Stomach smooth muscle (tissue), 2 donors: ENCODE results near the gene NALCN.

Experiments
- H3K27ac ChIP-seq: one replicate; pipeline ENCODE4 v1.7.0; 2013; ENCODE audit warnings: mild to moderate bottlenecking, low read length, inconsistent platforms
- H3K27me3 ChIP-seq, 2 donors: one replicate each; pipeline ENCODE4 v1.7.0; 2013; ENCODE audit warnings: low read length in 2 of 2; ENCODE audit not compliant: insufficient read depth in 2 of 2, control insufficient read depth in 1 of 2
- H3K36me3 ChIP-seq, 2 donors: one replicate each; pipeline ENCODE4 v1.7.0; 2013; ENCODE audit warnings: low read length in 2 of 2; ENCODE audit not compliant: control insufficient read depth in 2 of 2, insufficient read depth in 2 of 2
- H3K4me1 ChIP-seq: one replicate; pipeline ENCODE4 v1.7.0; 2013; ENCODE audit warnings: low read length; ENCODE audit not compliant: control insufficient read depth, insufficient read depth
- H3K4me3 ChIP-seq, 2 donors: one replicate each; pipeline ENCODE4 v1.7.0; 2013; ENCODE audit warnings: low read length in 2 of 2
- H3K9ac ChIP-seq, 2 donors: one replicate each; pipeline ENCODE4 v1.7.0; 2013; ENCODE audit warnings: low read length in 2 of 2, mild to moderate bottlenecking in 1 of 2
- H3K9me3 ChIP-seq, 2 donors: one replicate each; pipeline ENCODE4 v1.7.0; 2013; ENCODE audit warnings: low read length in 2 of 2; ENCODE audit not compliant: control insufficient read depth in 2 of 2
- donor health status: healthy.
- donor health status: Pancreatic carcinoma.

Gene NALCN

DNA sequence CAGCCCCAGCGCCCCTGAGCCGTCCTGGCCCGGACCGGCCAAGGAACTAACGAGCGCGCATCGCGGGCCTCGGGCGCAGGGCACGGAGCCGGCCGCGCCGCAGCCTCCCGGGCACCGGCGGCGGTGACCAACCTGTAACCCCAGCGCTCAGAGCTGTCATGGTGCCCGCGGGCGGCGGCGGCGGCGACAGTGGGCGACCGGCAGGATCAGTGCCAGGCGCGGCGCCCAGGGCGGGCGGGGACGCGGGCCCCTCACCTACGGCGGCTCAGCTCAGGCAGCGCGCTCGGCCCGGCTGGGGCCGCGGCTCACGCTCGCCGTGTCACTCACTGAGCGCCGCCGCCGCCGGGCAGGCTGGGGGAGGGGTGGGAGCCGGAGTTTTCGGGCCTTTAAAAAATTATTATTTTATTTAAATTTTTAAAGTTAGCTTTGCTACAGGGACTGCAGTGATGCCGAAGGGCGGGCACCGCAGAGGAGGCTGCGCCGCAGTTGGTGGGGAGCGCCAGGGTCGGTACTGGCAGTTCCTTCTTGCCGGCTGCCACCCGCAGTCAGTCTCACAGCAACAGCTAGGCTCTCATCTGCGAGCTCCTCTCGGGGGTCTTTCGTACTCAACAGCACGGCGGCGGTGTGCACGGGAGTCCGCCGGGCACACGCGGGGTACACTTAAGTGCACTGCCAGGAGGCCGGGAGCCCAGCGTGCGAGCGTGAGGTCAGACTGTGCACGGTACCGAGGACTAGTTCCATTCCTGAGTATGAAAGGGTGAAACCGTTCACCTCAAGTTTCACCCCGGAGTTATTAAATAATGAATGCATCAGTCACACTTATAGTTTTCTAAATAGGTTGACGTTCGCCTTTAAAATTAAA, at the start of gene NALCN:
Gene NALCN, minus strand, starts transcription at position 328 of the 862 bp plus-strand sequence. CDS start 17,382 bp downstream, outside the sequence.
- no peaks in the 10 kb centered on the region for H3K9me3 ChIP-seq
- H3K4me3 ChIP-seq = peak within 1 kb of the TSS; percentile 58 to 70
- H3K27ac ChIP-seq = no peak within 1 kb of the TSS
- H3K9ac ChIP-seq = no peak within 1 kb of the TSS
- H3K36me3 ChIP-seq = no peaks in the 10 kb centered on the region
- peaks cover 6 to 15% of the 10 kb centered on the region in 2 donors for H3K27me3 ChIP-seq
- H3K4me1 ChIP-seq = no peaks in the 10 kb centered on the region

DNA sequence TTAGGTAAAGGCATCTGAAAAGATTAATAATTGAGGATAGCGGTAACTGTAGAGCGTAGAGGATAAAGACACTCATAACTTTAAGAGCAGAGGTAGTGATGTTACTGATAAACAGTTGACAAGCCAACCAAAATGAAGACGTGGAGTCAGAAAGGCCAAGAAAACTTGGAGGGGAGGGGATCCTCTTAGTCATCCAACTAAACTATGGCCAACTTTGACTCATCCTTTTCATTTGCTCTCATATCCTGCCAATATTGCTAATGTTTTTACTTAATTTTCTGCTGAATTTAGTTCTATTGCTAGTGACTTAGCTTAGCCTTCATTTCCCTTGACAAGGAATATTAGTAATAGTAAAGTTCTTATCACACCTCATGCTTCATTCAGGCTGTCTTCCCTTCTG, 49.6 kb upstream of the NALCN start:
- H3K36me3 ChIP-seq = no peaks in the 10 kb centered on the region
- no peak overlapping the region for H3K4me3 ChIP-seq
- no peak overlapping the region for H3K9ac ChIP-seq
- H3K4me1 ChIP-seq = no peaks in the 10 kb centered on the region
- H3K9me3 ChIP-seq = no peaks in the 10 kb centered on the region
- H3K27me3 ChIP-seq = no peaks in the 10 kb centered on the region
- H3K27ac ChIP-seq = no peak overlapping the region

DNA sequence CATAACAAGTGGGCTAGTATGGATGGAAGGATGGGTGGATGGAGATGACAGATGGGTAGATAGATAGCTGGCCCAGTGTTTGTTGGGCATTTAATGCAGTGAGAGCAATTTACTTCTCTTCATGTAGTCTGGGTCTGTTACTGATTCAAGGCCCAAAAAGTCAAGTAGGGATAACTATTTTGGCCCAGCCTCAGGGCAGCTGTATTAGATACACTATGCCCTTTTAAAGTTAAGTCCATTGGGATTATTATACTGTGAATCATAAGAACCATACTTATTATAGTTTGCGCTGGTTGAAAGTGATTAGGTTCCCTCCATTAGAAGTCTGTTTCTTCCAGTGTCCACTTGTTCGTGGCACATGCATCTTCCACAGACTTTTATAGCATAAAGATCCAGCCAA, 40.9 kb upstream of the NALCN start:
- H3K36me3 ChIP-seq = no peaks in the 10 kb centered on the region
- H3K4me1 ChIP-seq = peaks cover 4% of the 10 kb centered on the region
- no peak overlapping the region for H3K9ac ChIP-seq
- no peak overlapping the region for H3K27ac ChIP-seq
- no peak overlapping the region for H3K4me3 ChIP-seq
- H3K27me3 ChIP-seq = peaks cover 0 to 10% of the 10 kb centered on the region in 2 donors
- H3K9me3 ChIP-seq = no peaks in the 10 kb centered on the region

DNA sequence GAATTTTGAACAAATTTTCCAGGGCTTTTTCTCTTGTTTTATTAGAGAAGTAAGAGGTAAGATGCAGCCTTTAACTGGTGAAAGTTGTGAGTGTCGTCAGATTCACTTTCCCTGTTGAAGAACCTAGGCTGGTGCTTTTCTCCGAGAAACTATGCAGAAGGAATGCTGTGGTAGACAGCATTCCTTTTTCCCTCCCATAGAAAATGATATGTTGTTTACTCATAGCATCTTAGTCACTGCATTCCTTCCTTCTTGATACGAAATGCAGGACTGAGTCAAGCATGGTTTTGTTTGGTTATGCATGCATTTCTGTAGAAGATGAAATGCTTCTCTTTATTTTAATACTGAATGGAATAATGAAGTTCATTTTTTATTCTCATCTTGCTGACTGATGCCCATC, 39.6 kb upstream of the NALCN start:
- Histone ChIP-seq H3K36me3 (no peaks in the 10 kb centered on the region), H3K27ac (no peak overlapping the region), H3K4me1 (peaks cover 4% of the 10 kb centered on the region), H3K27me3 (peaks cover under 1 to 12% of the 10 kb centered on the region in 2 donors), H3K9ac (no peak overlapping the region), H3K9me3 (no peaks in the 10 kb centered on the region), H3K4me3 (no peak overlapping the region)

DNA sequence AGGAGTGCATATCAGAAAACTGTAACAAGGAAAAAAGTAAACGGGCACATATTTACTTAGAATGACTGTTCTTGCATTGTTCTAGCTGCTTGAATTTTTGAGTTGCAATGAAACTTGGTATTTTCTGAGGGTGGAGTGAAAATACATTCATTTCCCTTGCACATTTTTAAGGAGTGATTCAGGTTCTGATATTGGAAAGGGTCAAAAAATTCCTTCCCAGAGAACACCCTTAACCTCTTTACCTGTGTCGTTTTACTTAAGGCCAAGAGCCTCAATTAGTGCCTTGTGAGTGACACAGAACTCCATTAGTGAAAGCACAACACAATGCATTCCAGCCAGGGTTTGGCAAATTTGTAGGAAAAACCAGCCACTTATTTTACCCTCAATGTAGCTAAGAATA, 38.5 kb upstream of the NALCN start:
- no peak overlapping the region for H3K27ac ChIP-seq
- H3K9ac ChIP-seq = no peak overlapping the region
- H3K4me1 ChIP-seq = peaks cover 4% of the 10 kb centered on the region
- no peaks in the 10 kb centered on the region for H3K36me3 ChIP-seq
- H3K27me3 ChIP-seq = peaks cover 2 to 12% of the 10 kb centered on the region in 2 donors
- H3K4me3 ChIP-seq = no peak overlapping the region
- no peaks in the 10 kb centered on the region for H3K9me3 ChIP-seq

DNA sequence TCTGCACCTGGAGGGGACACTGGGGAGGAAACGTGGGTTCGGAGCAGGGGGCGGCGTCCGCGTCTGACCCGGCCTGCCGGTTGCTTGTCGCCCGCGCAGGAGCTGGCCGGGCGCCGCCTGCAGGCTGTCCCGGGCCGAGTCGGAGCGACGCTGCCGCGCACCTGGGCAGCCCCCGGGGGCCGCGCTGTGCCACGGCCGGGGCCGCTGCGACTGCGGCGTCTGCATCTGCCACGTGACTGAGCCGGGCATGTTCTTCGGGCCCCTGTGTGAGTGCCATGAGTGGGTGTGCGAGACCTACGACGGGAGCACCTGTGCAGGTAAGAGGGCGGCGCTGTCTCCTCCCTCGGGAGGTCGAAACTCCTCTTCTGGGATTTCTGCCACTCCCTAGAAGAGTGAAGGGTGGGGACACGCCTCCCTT, 37.5 kb upstream of the NALCN start:
- no peaks in the 10 kb centered on the region for H3K36me3 ChIP-seq
- H3K4me1 ChIP-seq = peaks cover 4% of the 10 kb centered on the region
- no peak overlapping the region for H3K9ac ChIP-seq
- peak overlapping the region in 1 of 2 donors; percentile 69 for H3K4me3 ChIP-seq
- no peaks in the 10 kb centered on the region for H3K9me3 ChIP-seq
- H3K27ac ChIP-seq = no peak overlapping the region
- H3K27me3 ChIP-seq = peaks cover 2 to 12% of the 10 kb centered on the region in 2 donors

DNA sequence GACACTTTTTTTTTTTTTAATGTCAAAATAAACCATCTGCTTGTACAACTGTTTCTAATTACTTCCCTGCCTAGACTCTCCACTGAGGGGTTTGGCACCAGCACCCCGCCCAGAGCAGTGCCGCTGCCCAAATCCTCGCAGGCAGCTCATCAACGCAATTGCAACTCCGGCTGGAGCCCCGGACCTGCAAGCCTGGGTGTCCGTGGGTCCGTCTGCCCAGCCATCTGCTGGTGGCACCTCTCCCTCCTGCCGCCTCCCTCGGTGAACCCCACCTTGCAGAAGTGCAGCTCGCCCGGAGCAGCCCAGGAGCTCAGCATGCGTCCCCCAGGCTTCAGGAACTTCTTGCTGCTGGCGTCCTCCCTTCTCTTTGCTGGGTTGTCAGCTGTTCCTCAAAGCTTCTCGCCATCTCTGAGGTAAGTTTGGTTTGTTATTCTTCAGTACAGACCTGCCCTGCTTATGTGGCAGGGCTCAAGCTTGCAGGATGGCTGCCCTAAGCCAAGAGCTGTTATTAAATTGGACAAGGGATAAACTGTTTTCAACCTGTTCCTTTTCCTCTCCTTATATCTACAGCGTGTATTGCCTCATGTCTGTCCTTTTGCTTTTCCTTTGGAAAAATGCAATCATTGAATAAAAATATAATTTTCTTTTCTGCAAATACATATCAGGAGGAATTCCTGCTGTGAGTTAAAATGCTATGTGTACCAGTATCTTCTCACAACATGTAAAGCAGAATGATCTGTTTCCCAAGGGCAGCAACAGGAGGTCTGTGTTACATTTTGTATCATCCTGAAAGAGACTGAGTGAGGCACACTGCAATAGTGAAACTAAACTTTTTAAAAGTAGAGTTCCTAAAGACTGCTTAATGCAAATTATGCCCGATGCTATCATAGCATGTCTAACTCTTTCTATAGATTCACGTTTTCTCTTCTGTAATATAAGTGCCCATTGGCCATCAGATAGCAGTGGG, 36.5 kb upstream of the NALCN start, which contains the start of gene ITGBL1:
Gene ITGBL1, plus strand, starts transcription at position 157 of the 967 bp plus-strand sequence. Its CDS starts 159 bp downstream, at position 316.
- H3K9me3 ChIP-seq = no peaks in the 10 kb centered on the region
- peaks cover 2 to 12% of the 10 kb centered on the region in 2 donors for H3K27me3 ChIP-seq
- no peaks in the 10 kb centered on the region for H3K36me3 ChIP-seq
- peak within 1 kb of the TSS in 1 of 2 donors; percentile 51 for H3K9ac ChIP-seq
- no peak within 1 kb of the TSS for H3K27ac ChIP-seq
- peak within 1 kb of the TSS in 1 of 2 donors; percentile 69 for H3K4me3 ChIP-seq
- H3K4me1 ChIP-seq = peaks cover 4% of the 10 kb centered on the region

DNA sequence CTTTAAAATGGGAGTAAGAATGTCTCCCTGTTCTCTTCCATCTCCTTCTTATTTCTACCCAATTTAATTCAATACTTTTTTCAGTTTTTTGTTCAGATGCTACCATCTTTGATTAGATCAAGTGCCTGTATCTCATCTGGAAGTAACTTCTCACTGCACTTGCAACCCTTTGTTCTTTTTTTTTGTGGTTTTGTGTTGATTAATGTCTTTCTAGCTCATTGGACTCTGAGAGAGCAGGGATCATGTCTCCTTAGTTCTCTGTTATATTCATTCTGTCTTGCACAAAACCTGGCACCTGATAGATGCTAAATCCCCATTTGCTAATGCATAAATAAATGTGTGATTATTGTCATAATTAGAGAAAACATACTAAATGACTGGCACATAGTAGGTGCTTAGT, 35.3 kb upstream of the NALCN start:
- Histone ChIP-seq H3K27ac (no peak overlapping the region), H3K27me3 (peaks cover 2 to 12% of the 10 kb centered on the region in 2 donors), H3K4me3 (no peak overlapping the region)

DNA sequence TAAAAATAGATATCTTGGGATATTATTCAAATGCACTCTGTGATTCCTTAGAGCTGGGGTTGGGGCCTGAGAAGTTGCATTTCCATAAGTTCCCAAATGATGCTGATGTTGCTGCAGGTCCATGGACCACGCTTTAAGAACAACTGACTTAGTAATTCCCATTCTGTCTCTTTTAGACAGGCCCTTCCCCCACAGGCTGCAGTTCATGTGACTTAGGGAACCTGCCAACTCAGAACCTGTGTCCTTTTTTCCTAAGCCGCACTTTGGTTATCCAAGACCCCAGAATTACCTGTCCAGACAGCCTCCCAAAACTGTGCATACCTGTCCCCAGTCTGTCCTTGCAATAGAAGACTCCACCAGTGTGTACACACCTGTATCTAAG, 34.4 kb upstream of the NALCN start:
- no peaks in the 10 kb centered on the region for H3K36me3 ChIP-seq
- H3K4me3 ChIP-seq = no peak overlapping the region
- no peak overlapping the region for H3K9ac ChIP-seq
- peaks cover 2 to 12% of the 10 kb centered on the region in 2 donors for H3K27me3 ChIP-seq
- no peaks in the 10 kb centered on the region for H3K9me3 ChIP-seq
- H3K4me1 ChIP-seq = peaks cover 4% of the 10 kb centered on the region
- no peak overlapping the region for H3K27ac ChIP-seq

More for the DNA sequence above, 35.3 kb upstream of the NALCN start:
- Histone ChIP-seq H3K4me1 (peaks cover 4% of the 10 kb centered on the region), H3K36me3 (no peaks in the 10 kb centered on the region), H3K9me3 (no peaks in the 10 kb centered on the region), H3K9ac (no peak overlapping the region)
